ENCODE data around the gene SHISA9. TPM values are rescaled to one million over a fixed set of nuclear protein-coding genes. Genes with fewer than 3 reads are reported as not detected.

Gene SHISA9
- total and polyA plus RNA-seq, 8 donors: 0.03 to 0.21 (median 0.10) TPM; not detected in 2

DNA sequence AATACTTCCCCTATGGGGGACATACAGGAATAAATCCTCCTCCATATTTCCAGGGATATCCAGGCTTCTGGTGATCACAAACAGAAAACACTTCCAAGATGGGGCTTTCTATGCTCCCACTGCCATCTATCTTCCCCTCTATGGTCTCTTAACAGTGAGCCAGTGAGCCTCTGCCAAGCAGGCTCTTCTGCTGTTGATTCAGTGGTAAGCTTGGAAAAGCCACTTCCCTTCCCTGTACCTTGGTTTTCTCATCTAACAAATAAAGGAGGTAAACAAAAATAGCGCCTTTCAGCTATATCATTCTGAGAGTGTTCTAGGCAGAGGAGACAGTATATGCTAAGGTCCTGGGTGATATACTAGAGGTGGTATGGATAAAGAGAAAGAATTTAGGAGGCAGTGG, 368.0 kb downstream of the SHISA9 start:
- H3K36me3 ChIP-seq: no peaks in the 10 kb centered on the region
- H3K4me1 ChIP-seq: no peaks in the 10 kb centered on the region
- H3K27ac ChIP-seq: no peak overlapping the region
- DNase-seq: no peak
- ATAC-seq: no peak
- H3K27me3 ChIP-seq: no peaks in the 10 kb centered on the region
- TF ChIP-seq, protein P1, sequence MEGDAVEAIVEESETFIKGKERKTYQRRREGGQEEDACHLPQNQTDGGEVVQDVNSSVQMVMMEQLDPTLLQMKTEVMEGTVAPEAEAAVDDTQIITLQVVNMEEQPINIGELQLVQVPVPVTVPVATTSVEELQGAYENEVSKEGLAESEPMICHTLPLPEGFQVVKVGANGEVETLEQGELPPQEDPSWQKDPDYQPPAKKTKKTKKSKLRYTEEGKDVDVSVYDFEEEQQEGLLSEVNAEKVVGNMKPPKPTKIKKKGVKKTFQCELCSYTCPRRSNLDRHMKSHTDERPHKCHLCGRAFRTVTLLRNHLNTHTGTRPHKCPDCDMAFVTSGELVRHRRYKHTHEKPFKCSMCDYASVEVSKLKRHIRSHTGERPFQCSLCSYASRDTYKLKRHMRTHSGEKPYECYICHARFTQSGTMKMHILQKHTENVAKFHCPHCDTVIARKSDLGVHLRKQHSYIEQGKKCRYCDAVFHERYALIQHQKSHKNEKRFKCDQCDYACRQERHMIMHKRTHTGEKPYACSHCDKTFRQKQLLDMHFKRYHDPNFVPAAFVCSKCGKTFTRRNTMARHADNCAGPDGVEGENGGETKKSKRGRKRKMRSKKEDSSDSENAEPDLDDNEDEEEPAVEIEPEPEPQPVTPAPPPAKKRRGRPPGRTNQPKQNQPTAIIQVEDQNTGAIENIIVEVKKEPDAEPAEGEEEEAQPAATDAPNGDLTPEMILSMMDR (IDR thresholded peaks at IDR 0.05): no peak
- H3K9me3 ChIP-seq: no peaks in the 10 kb centered on the region
- H3K4me3 ChIP-seq: no peak overlapping the region
- intact Hi-C loops (cut with DNase I): no loop called here

- Histone ChIP-seq H3K4me1 (no peaks in the 10 kb centered on the region), H3K9me3 (no peaks in the 10 kb centered on the region), H3K27ac (no peak overlapping the region), H3K27me3 (no peaks in the 10 kb centered on the region), H3K4me3 (no peak overlapping the region), H3K36me3 (no peaks in the 10 kb centered on the region)
- intact Hi-C loops (cut with DNase I): no loop called here
- ATAC-seq: no peak
- TF ChIP-seq, protein P1 (IDR thresholded peaks at IDR 0.05): no peak
- no peak for DNase-seq
Measured at GRCh38 chr16:13269905-13270528, 368.6 kb downstream of the SHISA9 start.

DNA sequence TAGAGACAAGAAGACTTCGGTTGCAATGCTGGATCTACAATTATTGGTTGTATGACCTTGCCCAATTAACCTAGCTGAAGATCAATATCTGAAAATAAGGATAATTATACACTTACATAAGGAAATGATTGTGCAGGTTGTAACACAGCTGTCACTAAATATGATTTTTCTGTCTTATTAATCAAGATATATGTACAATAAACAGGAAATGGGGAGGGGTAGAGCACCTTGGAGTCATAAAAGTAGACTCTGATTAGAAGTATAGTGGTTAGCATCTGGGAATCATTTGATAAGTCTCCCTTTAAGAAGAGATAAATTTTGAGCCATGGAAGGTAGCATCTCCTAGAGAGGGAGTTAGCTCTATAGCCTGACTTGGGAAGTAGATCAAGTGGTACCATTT, 369.2 kb downstream of the SHISA9 start:
- Histone ChIP-seq H3K4me1 (no peaks in the 10 kb centered on the region), H3K9me3 (no peaks in the 10 kb centered on the region), H3K27ac (no peak overlapping the region), H3K4me3 (no peak overlapping the region), H3K36me3 (no peaks in the 10 kb centered on the region), H3K27me3 (no peaks in the 10 kb centered on the region)
- DNase-seq: no peak
- TF ChIP-seq, protein P1 (IDR thresholded peaks at IDR 0.05): no peak
- intact Hi-C loops (cut with DNase I): no loop called here
- ATAC-seq: no peak

DNA sequence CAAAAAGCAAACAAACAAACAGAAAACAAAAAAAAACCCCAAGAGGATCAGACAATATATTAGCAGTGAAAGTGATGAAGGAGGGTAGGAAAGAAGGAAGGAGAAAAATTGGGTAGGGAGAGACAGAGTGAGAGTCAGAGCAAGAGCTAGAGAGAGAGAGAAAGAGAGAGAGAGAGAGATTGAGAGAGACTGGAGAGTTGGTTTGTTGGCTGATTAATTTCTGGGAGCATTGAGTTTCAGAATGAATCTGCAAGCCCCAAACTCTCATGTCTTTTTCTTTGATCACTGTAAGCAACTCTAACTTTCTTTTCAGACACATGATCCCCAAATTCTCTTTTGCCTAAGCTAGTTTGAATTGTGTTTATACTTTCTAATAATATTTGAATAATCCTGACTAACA, 388.1 kb downstream of the SHISA9 start:
- no peaks in the 10 kb centered on the region for H3K9me3 ChIP-seq
- H3K36me3 ChIP-seq: no peaks in the 10 kb centered on the region
- H3K4me3 ChIP-seq: no peak overlapping the region
- no peaks in the 10 kb centered on the region for H3K4me1 ChIP-seq
- intact Hi-C loops (cut with DNase I): no loop called here
- ATAC-seq: no peak
- no peak overlapping the region for H3K27ac ChIP-seq
- H3K27me3 ChIP-seq: no peaks in the 10 kb centered on the region
- TF ChIP-seq, protein P1 (IDR thresholded peaks at IDR 0.05): no peak
- no peak for DNase-seq

Other genes starting within 250 kb of the SHISA9 start
- gene CPPED1, start 97.7 kb upstream of the SHISA9 start, total RNA-seq: 10 to 100 TPM; 18.7 to 33.3 TPM
- gene CPPED1, start 97.7 kb upstream of the SHISA9 start, polyA plus RNA-seq (ENCODE audit: insufficient read length in 6 of 6): 1 to 10 TPM; 9.1 to 9.9 (median 9.6) TPM

Data from left lung (tissue), 10 donors.